ENCODE results near the gene ASCL3. TPM values are rescaled to one million over a fixed set of nuclear protein-coding genes. Genes with fewer than 3 reads are reported as not detected.

Gene ASCL3
- total and polyA plus RNA-seq, 2 of the 8 experiments (the other 6 are each of a cell fraction or from before 2014, with no cell fraction given): not detected

DNA sequence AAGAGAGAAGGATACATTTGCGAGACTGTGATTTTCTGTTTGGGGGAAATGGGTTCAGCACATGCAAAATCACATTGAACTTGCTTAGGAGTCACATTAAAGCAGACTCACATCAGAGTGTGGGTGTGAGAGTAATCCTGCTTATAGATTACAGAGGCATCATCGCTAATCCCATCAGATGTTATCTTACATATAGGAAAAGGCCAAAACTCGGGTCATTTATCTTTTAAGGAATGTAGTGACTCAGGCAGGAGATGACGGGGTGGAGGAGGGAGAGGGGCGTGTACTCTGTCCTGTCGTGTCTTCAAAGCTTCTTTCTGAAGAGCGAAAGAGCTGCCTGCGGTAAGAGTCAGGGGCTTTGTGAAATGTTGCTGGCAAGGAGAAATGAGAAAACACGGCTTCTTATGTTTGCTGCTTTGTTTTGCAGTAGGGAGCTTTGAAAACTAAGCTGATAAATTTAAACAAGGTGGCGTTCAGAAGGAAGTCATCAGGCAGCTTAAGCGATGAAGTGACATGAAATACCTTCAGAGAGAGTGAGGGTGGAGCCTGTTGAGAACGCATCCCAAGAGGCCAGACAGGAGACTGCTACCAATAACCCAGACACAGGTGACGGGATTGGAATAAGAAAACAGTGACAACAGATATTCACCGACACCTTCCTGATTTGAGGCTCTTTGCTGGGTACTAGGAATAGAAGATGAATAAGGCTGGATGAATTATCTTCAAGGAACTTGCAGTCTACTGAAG lies 7.9 kb downstream of the ASCL3 start:
- H2BK5ac ChIP-seq (ENCODE audit: low read depth, low read length): no peak overlapping the region
- no peak for FAIRE-seq
- POLR2A ChIA-PET (ENCODE audit: partially characterized antibody): interaction anchor here (1.2 kb wide), 1 partner anchor 30 kb away, joined by 4 read pairs; no protein-coding TSS in a partner anchor
- TF ChIP-seq TAF7 (optimal IDR thresholded peaks at IDR 0.05; ENCODE audit: borderline replicate concordance, low read depth, low read length): no peak
- no peak for TF ChIP-seq CEBPB (IDR thresholded peaks at IDR 0.05; ENCODE audit: low read depth, low read length)
- TF ChIP-seq SP1 (IDR thresholded peaks at IDR 0.05; ENCODE audit: low read depth, low read length): no peak
- no peak for TF ChIP-seq TBP (IDR thresholded peaks at IDR 0.05; ENCODE audit: low read depth, low read length)
- no peak for TF ChIP-seq JUN (IDR thresholded peaks at IDR 0.05; ENCODE audit: low read depth, low read length)
- no peak for TF ChIP-seq GABPA (IDR thresholded peaks at IDR 0.05; ENCODE audit: borderline replicate concordance, insufficient read depth, low read length)
- TF ChIP-seq MAFK (IDR thresholded peaks at IDR 0.05; ENCODE audit: low read depth, low read length): no peak
- no peak for TF ChIP-seq SP2 (IDR thresholded peaks at IDR 0.05; ENCODE audit: low read length)
- no peak for TF ChIP-seq KDM1A (IDR thresholded peaks at IDR 0.05; ENCODE audit: borderline replicate concordance, low read length)
- no peak for TF ChIP-seq SIX5 (IDR thresholded peaks at IDR 0.05; ENCODE audit: low read depth, low read length)
- TF ChIP-seq ASH2L (IDR thresholded peaks at IDR 0.05; ENCODE audit: low read length): no peak
- no peak for TF ChIP-seq RFX5 (IDR thresholded peaks at IDR 0.05; ENCODE audit: borderline replicate concordance, low read depth, low read length)
- TF ChIP-seq, protein P1, sequence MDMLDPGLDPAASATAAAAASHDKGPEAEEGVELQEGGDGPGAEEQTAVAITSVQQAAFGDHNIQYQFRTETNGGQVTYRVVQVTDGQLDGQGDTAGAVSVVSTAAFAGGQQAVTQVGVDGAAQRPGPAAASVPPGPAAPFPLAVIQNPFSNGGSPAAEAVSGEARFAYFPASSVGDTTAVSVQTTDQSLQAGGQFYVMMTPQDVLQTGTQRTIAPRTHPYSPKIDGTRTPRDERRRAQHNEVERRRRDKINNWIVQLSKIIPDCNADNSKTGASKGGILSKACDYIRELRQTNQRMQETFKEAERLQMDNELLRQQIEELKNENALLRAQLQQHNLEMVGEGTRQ (IDR thresholded peaks at IDR 0.05; ENCODE audit: low read length): no peak

More for the DNA sequence above, 7.9 kb downstream of the ASCL3 start:
- H3K23ac ChIP-seq (ENCODE audit: insufficient read length): no peak overlapping the region
- H4K91ac ChIP-seq (replicated peaks; ENCODE audit: insufficient read length, low read length): no peak overlapping the region
- H3K79me2 ChIP-seq (ENCODE audit: control insufficient read depth in 1 of 2, insufficient read depth in 2 of 2, low read length in 2 of 2): no peaks in the 10 kb centered on the region
- H2BK20ac ChIP-seq (ENCODE audit: low read length): no peak overlapping the region
- no peak for DNase-seq (ENCODE audit: low read depth in 1 of 2, low spot score in 2 of 2)
- no peak overlapping the region for H3K4me3 ChIP-seq (ENCODE audit: extremely low read depth in 1 of 4, insufficient read depth in 2 of 4, low read depth in 3 of 4, low read length in 4 of 4)
- H3K9ac ChIP-seq (replicated peaks in 1 of 4; ENCODE audit: extremely low read depth in 1 of 4, low read depth in 3 of 4, low read length in 3 of 4): no peak overlapping the region; a peak in 1 of 7 replicates
- peaks cover 0 to 8% (median 1%) of the 10 kb centered on the region in 4 experiments; a peak in 2 of 7 replicates for H3K4me1 ChIP-seq (replicated peaks in 1 of 4; ENCODE audit: control insufficient read depth in 3 of 4, insufficient read depth in 4 of 4, low read length in 3 of 4)
- no peak overlapping the region for H4K5ac ChIP-seq (ENCODE audit: insufficient read length, low read depth, low read length)
- no peaks in the 10 kb centered on the region for H3K27me3 ChIP-seq (replicated peaks in 1 of 4; ENCODE audit: control insufficient read depth in 3 of 4, extremely low read depth in 1 of 4, insufficient read depth in 3 of 4, low read length in 3 of 4)
- H3K9me3 ChIP-seq (ENCODE audit: insufficient read depth in 2 of 2, low read depth in 1 of 2, low read length in 1 of 2): no peaks in the 10 kb centered on the region
- H3K56ac ChIP-seq (replicated peaks; ENCODE audit: insufficient read length, low read depth, low read length): no peak overlapping the region
- H3K4me2 ChIP-seq (ENCODE audit: insufficient read depth in 1 of 2, low read depth in 2 of 2, low read length in 2 of 2): no peak overlapping the region
- no peaks in the 10 kb centered on the region for H3K23me2 ChIP-seq (ENCODE audit: low read depth, low read length)
- no peaks in the 10 kb centered on the region for H3K79me1 ChIP-seq (ENCODE audit: low read depth, low read length)
- CTCF ChIA-PET (ENCODE audit: partially characterized antibody): interaction anchor here (0.6 to 2.3 kb wide), 10 partner anchors 12 to 572 kb away, joined by 3 to 15 read pairs (median 5); no protein-coding TSS in a partner anchor
- 82% methylated on average over 14 of the region's 14 CpGs; no CpG with 5 or more reads in 1 of the 2 experiments for WGBS, 2 experiments (ENCODE audit: extremely low coverage in 1 of 2, insufficient coverage in 1 of 2, insufficient read length in 1 of 2, insufficient replicate concordance in 2 of 2, low coverage in 1 of 2, low lambda C conversion rate in 2 of 2, missing lambda C conversion rate in 1 of 2)
- no peaks in the 10 kb centered on the region for H4K20me1 ChIP-seq (replicated peaks in 1 of 2; ENCODE audit: control insufficient read depth in 1 of 2, insufficient read depth in 2 of 2, low read length in 2 of 2)
- no peak overlapping the region for H2AK5ac ChIP-seq (ENCODE audit: low read depth, low read length)
- no peak overlapping the region for H3K14ac ChIP-seq (ENCODE audit: insufficient read length)
- H2BK12ac ChIP-seq (ENCODE audit: low read depth, low read length): no peak overlapping the region
- peak overlapping the region; percentile 81; the same call in 1 of the 2 replicates for H2BK15ac ChIP-seq (ENCODE audit: low read length)
- H2AFZ ChIP-seq (ENCODE audit: low read length): no peak overlapping the region
- H3K27ac ChIP-seq (ENCODE audit: low read depth, low read length): no peak overlapping the region
- peak overlapping the region; percentile 64 for H2BK120ac ChIP-seq (replicated peaks; ENCODE audit: low read depth, low read length)
- no peak overlapping the region for H3K18ac ChIP-seq (ENCODE audit: extremely low read depth, low read length)
- no peaks in the 10 kb centered on the region for H3K36me3 ChIP-seq (ENCODE audit: control insufficient read depth in 2 of 4, insufficient read depth in 4 of 4, low read length in 3 of 4)
- no peak overlapping the region for H3K4ac ChIP-seq (replicated peaks; ENCODE audit: insufficient read length, low read depth, low read length)
- H4K8ac ChIP-seq (ENCODE audit: extremely low read depth, insufficient read depth, low read length): no peak overlapping the region

Data from H1 (cell line).